HG03469 (cell line): ENCODE measurements around the gene DEFB110.

Experiments used
- ATAC-seq: cut with Tn5 transposase; IDR thresholded peaks from one replicate; pipeline ENCODE4 v1.9.1; 2021; ENCODE audit warnings: mild to moderate bottlenecking, moderate library complexity, moderate number of reproducible peaks; ENCODE audit not compliant: unreplicated experiment

DEFB110 gene

DNA sequence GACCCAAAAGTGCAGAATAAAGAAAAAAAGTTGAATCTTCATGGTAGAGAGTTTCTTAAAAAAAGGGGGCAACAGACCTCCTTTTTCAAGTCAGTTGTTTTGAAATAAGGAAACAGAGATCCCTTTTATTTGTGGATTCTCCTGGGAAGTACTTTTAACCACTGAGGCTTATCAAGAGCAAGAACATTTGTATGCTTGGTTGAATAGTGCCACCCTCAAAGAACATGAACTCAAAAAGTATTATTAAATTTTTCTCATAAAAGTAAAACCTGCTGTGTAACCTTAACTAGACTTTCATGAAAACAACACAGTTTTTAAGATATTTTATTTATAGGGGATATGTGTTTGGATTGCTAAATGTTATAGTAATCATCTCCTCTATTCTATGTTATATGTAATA is at the start of gene DEFB110:
Gene DEFB110 (minus strand): TSS at position 101 of the 400 bp plus-strand sequence. CDS start 59 bp downstream, at position 42.
- ATAC-seq = no peak

DNA sequence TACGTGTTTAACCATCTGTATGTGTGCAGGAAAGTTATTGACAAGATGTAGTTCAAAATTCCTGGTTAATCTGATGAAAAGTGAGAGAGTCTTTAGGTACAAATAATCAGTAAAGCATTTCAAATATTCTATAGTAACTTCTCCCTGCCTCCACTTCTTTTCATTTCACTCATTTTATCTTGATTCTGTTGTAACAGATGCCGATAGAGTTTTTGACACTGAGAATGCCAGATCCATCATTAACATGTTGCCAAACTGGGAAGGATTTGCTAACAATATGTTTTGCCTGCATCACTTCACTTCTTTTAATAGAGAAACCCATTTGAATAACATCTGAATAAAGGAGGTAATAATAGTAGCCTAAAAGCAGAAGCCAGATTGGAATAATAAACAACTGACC is 48.3 kb upstream of the DEFB110 start:
- no peak for ATAC-seq

DNA sequence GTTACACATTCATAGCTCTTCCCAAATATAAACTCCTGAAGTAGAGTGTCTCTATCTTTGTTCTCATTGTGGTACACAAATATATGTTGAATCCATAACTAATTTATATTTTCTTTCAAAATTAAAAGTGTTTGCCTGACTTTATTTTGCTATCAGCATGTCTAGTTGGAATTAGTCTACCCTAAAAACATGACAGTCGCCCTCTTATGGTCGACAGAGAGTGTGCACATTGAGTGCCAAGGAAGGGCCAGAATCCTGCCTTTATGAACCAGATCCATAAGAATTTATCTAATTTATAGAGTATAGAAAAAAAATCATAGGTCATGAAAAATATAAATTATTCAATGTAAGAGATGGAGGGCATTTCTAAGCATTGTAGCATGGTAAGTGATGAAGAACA is 40.3 kb upstream of the DEFB110 start:
- ATAC-seq = no peak

DNA sequence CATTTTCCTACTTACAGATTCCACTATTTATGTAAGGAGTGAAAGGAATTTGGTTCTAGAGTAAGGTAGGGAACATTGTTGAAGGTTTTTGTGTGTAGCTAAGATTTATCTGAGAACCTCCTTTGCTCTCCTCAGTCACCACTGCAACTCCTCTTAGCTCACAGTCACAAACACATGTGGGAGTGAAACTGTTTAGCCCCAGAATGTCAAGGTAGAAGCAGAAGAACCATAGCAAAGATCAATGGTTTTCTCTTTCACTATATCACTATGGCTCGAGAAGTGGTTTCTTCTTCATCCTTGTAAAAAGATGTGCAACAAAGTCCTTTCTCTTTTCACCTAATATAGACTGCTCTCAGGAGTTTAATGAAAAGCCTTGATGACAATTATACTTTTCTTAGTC is 34.4 kb upstream of the DEFB110 start:
- ATAC-seq = no peak

DNA sequence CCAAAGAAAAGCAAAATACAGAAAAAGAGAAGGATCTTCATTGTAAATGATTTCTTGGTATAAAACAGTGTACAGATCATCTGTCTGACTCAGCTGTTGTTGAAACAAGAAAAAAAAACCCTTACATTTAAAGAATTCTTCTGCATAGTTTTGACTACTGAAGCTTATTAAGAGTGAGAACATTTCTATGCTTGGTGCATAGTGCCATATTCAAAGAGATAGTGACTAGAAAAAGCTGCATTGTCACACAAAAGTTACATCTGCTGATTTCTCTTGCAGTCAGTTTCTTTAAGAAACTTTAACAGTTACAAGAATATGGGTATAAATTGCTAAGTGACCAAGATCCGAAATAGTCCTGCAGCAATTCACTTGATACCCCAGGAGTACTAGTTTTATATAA is 28.0 kb upstream of the DEFB110 start, which contains the start of gene DEFB112:
Gene DEFB112 (minus strand): TSS at position 101 of the 400 bp plus-strand sequence. CDS start 60 bp downstream, at position 41.
- ATAC-seq = no peak

DNA sequence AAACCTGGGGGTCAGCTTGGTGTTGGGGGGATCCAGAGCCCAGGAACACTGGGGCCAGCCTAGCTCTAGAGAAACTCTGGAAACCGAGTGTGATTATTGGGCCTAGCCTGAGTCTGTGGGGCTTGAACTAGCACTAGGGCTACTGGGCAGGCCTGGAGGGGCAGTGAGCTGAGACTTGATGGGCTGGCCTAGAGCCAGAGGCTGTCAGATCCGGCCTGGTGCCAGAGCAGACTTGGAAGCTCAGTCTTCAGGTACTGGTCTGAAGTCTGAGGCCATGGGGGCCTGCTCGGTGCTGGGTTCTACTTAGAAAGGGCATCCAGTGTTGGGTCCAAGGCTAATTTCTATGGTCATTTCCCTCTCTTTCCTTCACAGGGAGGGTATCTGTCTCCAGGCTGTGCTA is 25.2 kb upstream of the DEFB110 start:
- no peak for ATAC-seq

DNA sequence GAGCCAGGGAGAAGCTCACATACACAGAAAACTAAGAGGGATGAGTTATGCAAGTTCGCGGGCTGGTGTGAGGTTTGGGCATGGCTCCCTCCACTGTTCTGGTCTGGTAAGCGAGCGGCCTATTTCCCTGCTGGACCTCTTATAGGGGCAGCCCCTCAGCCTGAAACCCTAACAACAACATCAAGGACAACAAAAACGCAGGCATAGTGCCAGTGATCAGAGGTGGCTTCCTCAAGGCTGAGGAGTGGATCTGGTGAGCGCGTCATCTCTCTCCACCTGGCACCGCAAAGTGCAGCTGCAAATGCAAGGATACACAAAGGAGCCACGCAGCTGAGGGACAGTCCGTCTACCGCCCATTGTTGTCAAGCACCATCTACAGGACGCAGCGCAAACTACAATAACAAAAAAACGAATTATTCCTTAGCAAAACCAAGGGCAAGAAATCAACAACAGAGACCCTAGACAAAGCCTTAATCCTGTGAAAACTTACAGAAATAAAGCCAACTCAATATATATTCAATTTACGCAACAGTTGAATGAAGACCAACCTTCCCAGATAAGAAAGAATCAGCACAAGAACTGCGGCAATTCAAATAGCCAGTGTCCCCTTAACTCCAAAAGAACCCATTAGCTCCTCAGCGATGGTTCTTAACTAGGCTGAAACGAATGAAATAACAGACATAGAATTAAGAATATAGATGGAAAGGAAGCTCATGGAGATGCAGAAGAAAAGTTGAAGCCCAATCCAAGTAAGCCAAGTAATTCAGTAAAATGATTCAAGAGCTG is 9.2 kb upstream of the DEFB110 start:
- ATAC-seq = no peak

DNA sequence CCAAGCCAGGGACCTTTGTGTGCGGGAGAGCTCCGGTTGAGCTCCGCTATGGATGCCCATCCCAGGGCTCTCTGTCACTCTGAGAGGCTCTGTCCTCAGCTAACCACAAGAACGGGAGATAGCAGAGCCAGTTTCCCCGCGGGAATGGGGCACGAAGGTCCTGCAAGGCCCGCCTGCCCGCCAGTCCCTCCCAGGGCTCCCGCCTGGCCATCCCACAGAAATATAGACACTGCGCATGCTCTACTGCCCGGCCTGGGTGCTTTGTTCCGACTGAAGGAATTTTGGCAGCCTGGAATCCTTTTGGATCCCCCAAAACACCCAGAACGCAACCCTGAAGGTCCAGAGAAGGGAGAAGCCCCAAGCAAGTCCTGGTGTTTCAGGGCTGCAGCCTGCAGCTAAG is 8.6 kb upstream of the DEFB110 start:
- ATAC-seq = no peak

DNA sequence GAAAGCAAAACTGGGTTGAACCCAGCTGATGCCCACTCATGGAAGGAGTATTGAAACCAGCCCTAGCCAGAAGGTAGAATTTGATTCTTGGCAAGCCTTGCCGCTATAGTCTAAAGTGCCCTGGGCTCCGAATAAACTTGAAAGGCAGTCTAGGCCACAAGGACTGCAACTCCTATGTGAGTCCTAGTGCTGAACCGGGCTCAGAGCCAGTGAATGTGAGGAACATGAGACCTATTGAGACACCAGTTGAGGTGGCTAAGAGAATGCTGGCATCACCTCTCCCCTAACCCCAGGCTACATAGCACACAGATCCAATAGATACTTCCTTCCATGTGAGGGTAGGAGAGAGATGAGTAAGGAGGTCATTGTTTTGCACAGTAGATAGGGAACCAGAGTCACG is 3.5 kb upstream of the DEFB110 start:
- ATAC-seq = no peak

DNA sequence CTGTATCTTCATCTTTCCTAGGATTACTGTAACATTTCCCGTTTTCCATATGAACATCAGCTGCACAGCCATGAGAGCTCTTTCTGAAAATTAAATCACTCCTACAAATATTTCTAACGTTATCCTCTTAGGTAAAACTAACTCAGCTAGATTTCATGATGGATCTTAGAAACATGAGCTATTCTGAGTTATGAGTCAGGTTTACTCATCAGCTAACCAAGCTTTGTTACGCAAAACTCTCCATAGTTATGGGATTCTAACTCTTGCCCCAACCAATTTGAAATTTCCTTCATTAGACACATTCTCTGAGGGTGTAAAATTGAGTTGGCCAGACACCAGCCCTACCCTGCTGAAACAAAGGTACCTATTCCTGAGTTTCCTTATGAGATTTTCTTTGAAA is 14.0 kb downstream of the DEFB110 start:
- no peak for ATAC-seq

DNA sequence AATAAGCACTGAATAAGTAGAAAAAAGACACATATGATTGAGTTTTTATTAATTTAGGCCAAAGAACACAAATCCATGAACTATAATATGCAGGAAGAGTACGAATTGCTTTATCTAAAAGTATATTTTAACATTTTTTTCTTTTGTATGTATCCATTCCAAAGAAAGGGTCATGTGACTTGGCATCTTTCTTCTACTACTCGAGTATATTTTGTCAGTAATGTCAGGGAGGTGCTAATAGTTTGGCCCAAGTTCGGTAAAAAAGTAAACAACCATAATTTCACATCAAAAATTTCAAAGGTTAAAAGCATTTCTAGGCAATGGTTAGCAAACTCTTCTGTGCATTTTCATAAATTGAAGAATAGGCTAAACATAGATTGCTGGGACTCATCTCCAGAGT is 18.7 kb downstream of the DEFB110 start:
- no peak for ATAC-seq

DNA sequence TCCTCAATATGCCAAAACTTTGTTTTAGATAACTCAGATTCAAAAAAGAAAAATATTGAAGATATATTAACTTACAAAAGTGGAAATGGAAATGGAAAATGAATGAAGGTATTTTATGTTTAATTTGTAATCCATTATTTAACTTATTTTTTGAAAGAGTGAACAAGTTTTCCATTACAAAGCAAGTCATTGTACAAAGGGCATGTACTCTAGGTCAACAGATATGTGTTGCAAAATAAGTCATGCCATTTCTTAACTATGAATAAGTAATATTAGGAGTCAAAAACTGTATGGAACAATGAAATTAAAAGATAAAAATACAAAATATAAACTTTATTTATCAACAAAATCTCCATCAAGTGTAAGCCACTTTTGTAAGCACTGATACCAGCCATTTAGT is 26.5 kb downstream of the DEFB110 start:
- ATAC-seq = no peak

DNA sequence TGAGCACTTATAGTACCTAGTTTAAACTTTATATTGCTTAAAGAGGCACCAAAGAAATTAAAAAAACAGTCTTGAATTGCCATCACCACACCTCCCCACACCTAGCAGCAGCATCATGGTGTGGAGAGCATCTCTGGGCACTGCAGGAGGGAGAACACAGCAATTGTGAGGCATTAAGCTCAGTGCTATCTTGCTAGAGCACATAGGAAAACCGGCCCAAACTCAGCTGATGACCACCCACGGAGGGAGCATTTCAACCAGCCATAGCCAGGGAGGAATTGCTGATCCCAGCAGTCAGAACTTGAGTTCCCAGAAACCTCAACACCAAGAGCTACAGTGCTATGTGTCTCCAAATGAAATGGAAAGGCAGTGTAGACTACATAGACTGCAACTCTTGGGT is 32.9 kb downstream of the DEFB110 start:
- no peak for ATAC-seq

DNA sequence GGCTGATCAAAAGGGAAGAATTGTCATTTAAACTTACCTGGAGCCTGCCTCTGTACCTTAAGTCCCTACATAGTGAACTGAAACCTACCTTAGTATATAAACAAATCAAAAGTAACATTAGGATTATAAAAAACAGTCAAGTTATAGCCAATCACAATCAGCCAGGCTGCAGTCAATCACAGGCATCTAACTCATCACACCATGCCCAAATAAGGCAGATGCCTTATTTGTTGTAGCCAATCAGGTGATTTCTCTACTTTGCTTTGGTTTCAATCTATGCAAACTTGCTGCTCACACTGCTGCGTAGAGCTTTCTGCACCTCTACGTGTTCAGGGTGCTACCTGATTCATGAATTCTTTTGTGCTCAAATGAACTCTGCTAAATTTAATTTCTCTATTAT is 34.0 kb downstream of the DEFB110 start:
- ATAC-seq = no peak

DNA sequence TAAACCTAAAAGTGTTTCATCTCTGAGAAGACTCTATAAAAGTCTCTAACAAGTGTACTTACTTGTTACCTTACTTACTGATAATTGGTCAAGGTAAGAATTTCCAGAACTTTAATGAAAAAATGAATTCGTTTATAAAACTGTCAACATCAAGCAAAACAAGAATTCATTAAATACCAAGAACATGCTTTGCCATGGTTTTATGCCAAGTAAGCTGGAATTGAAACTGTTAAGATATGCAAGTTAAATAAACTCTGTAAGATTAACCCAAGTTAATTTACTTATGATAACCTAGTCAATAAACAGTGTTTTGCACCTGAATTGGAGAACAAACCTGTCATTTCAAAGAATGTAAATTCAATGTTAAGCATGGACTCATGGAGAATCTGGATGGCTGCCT is 35.2 kb downstream of the DEFB110 start:
- no peak for ATAC-seq

DNA sequence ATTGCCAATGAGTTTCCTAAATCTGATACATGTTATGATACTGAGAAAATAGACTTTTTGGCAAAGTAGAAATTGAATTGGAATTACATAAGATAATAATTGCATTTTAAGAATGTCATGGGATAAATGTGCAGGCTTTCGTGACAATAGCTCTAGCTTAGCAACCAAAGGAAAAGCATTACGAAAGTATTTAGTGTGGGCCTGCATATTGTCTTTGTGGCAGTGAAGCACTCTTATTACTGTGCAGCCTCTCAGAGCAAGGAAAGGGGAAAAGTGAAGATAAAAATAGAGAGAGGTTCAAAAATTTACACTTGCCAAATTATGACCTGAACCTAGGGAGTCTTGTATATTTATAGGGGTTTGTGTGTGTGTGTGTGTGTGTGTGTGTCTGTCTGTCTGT is 39.7 kb downstream of the DEFB110 start:
- no peak for ATAC-seq

DNA sequence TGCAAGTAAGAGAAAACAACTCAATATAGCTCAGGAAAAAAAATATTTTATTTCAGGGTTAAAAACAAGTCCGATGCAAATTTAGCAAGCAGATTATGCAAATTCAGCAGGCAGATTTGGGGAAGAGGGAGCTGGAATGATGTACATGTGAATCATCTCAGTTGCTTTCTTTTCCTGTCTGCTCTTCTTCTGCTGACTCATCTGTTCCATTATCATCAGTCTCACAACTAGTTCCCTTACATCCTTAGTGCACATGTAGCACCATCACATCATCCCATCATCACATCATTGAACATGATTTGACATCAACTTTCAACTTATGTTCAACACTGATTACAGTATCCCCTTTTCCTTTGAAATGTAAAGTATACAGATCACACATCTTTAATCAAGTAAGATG is 40.9 kb downstream of the DEFB110 start:
- ATAC-seq = peak; percentile 72

DNA sequence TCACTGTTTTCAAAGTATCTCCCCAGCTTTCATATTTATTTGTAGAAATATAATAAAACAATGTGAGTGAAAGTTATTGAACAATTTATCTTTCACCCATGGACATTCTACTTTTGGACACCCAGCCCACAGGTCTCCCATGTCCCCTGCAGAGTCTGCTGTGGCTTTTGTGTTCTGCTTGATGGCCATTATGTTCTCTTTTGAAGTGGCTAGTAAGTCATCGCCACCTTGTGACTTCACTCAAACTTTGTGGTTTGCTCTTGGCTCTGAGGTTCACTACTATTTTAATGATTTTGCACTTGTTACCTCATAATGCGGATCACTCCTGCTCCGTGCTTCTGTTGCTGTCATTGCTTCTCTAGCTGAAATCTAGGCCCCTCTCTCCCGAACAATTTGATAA is 42.2 kb downstream of the DEFB110 start:
- no peak for ATAC-seq

DNA sequence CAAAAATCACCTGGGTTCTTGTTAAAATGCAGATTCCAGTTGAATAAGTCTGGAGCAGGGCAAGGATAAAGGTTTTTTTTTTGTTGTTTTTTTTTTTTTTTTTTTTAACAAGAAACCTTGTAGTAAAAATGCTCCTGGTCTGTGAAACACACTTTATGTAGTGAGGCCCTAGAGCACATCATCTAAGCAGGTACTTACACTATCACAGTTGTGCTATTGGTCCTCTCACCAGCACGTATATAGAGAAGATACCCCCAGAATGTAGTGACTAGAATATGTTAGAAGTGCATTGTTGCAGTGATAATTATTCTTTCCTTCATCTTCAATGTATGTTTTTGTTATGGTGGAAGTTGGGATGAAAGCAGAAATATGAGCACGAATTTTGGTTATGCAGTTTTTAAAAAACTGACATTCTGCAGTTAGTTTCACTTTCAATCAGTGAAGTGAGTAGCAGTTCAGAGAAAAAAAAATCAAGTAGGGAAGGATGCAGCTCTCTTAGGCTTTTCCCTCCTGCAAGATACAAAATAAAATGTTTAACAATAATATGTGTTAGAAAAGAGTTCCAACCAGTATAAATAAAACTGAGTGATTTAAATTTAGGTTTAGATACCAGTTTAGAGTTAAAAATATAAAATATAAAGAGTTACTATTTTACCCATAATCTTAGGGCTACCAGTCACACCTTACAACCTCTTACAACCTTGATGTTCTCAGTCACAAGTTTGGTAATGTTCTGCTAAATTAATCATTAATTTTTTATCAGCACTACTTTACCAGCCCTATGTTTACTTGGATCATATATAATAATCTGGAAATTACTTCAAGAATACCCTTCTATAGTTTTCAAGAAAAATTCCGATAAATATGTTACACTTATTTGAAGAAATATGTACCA is 43.2 kb downstream of the DEFB110 start:
- no peak for ATAC-seq

DNA sequence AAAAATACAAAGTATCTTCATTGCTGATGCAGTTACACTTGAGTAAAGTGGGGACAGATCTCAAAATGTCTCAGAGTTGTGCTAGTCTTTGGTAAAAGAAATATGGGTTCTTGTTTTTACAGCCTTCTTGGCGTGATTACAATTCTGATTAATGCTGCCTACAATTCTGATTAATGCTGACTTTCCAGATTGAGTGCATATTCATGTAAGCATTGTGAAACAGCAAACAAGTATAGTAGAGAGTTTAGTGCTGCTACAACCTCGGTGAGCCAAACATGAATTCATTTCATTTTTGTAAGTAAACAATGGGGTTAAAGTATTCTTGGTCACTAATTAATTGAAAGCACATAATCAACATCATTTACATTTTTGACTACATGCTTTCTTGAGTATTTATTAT is 52.2 kb downstream of the DEFB110 start, which contains the start of gene DEFB113:
Gene DEFB113 (minus strand): TSS at position 21 of the 400 bp plus-strand sequence. CDS start 0 bp downstream, at position 21.
- ATAC-seq = no peak
